HTERT RPE-1 (cell line): ENCODE measurements around the gene TIMM22.
"Not testable (repeated sequence)": the region's sequence is repeated elsewhere in the genome, so short reads cannot be mapped to it uniquely, and the experiment has no call there.

Experiments
- in situ Hi-C: fragments of 300-500 bp; cut with MboI; formaldehyde crosslinking; loops from 4 replicates; pipeline ENCODE4 v1.14.3; 2020; ENCODE audit warnings: low sequenced_read_pairs

Gene TIMM22

GRCh38 chr17:1036171-1036844 lies 39.4 kb downstream of the TIMM22 start:
- in situ Hi-C loops, result no loop called here

GRCh38 chr17:1036845-1037237 lies 39.9 kb downstream of the TIMM22 start:
- in situ Hi-C loops, result no loop called here

- in situ Hi-C loops, result no loop called here
Observed at GRCh38 chr17:1037238-1037879, 40.4 kb downstream of the TIMM22 start.

GRCh38 chr17:1038459-1039122 lies 41.7 kb downstream of the TIMM22 start:
- in situ Hi-C loops, result no loop called here

- in situ Hi-C loops, result no loop called here
Observed at GRCh38 chr17:1039123-1039507, 42.2 kb downstream of the TIMM22 start.

- in situ Hi-C loops, result no loop called here
Observed at GRCh38 chr17:1039511-1040215, 42.7 kb downstream of the TIMM22 start.

GRCh38 chr17:1040216-1040600 lies 43.3 kb downstream of the TIMM22 start:
- in situ Hi-C loops, result no loop called here

- in situ Hi-C loops, result no loop called here
Observed at GRCh38 chr17:1041746-1042145, 44.8 kb downstream of the TIMM22 start.

GRCh38 chr17:1042486-1042885 lies 45.6 kb downstream of the TIMM22 start:
- in situ Hi-C loops, result no loop called here

GRCh38 chr17:1043601-1044251 lies 46.8 kb downstream of the TIMM22 start:
- in situ Hi-C loops, result no loop called here

- in situ Hi-C loops, result not testable (repeated sequence)
Observed at GRCh38 chr17:1044387-1045009, 47.6 kb downstream of the TIMM22 start.

GRCh38 chr17:1045456-1045855 lies 48.5 kb downstream of the TIMM22 start:
- in situ Hi-C loops, result no loop called here

- in situ Hi-C loops, result no loop called here
Observed at GRCh38 chr17:1047177-1047878, 50.4 kb downstream of the TIMM22 start.

- in situ Hi-C loops, result no loop called here
Observed at GRCh38 chr17:1047879-1048470, 51.0 kb downstream of the TIMM22 start.

- in situ Hi-C loops, result not testable (repeated sequence)
Observed at GRCh38 chr17:1048516-1049115, 51.7 kb downstream of the TIMM22 start.

GRCh38 chr17:1049446-1050225 lies 52.7 kb downstream of the TIMM22 start:
- in situ Hi-C loops, result no loop called here

- in situ Hi-C loops, result no loop called here
Observed at GRCh38 chr17:1050246-1050995, 53.5 kb downstream of the TIMM22 start.
